OCI-LY7 (cell line): Measurements from ENCODE around the gene OR4D1.

Source experiments
- EZH2phosphoT487 ChIP-seq: fragments of 200-600 bp; sonication (generic); IDR thresholded peaks from 2 replicates; pipeline ENCODE4 v1.6.1; 2018; ENCODE audit warnings: low read depth, borderline replicate concordance, mild to moderate bottlenecking, mixed run types, antibody characterized with exemption, low read length, moderate library complexity, mixed read lengths
- TF ChIP-seq, protein P1 (sequence below): fragments of 200-600 bp; sonication (generic); conservative IDR thresholded peaks from 2 replicates; pipeline ENCODE4 v1.5.1; 2014; ENCODE audit warnings: mild to moderate bottlenecking, antibody characterized with exemption, low read length, moderate library complexity, mixed read lengths

DNA sequence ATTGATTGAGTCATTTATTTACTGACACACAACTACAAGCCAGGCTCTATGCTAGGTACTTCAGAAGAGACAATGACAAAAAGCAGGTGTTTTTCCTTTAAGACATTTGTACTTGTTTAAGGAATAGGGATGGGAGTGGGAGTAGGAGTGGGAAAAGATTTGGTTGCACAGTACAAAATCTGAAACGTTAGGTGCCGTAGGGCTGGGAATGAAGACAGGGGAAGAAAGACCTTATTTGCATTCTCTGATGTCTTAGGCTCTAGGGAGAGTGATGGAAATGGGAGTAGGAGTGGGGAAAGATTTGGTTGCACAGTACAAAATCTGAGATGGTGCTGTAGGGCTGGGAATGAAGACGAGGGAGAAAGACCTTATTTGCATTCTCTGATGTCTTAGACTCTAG is 28.7 kb upstream of the OR4D1 start:
- TF ChIP-seq, protein P1, sequence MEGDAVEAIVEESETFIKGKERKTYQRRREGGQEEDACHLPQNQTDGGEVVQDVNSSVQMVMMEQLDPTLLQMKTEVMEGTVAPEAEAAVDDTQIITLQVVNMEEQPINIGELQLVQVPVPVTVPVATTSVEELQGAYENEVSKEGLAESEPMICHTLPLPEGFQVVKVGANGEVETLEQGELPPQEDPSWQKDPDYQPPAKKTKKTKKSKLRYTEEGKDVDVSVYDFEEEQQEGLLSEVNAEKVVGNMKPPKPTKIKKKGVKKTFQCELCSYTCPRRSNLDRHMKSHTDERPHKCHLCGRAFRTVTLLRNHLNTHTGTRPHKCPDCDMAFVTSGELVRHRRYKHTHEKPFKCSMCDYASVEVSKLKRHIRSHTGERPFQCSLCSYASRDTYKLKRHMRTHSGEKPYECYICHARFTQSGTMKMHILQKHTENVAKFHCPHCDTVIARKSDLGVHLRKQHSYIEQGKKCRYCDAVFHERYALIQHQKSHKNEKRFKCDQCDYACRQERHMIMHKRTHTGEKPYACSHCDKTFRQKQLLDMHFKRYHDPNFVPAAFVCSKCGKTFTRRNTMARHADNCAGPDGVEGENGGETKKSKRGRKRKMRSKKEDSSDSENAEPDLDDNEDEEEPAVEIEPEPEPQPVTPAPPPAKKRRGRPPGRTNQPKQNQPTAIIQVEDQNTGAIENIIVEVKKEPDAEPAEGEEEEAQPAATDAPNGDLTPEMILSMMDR = no peak
- TF ChIP-seq EZH2phosphoT487 = no peak
